DND-41 (cell line): Measurements from ENCODE around the gene RARB.

ENCODE experiments used
- CTCF ChIP-seq: IDR thresholded peaks from 2 replicates; pipeline ENCODE4 v1.5.1; 2012; ENCODE audit warnings: borderline replicate concordance, low read length, moderate library complexity, mild to moderate bottlenecking; ENCODE audit not compliant: poor library complexity, severe bottlenecking; ENCODE audit errors: extremely low read depth
- EZH2 ChIP-seq: IDR thresholded peaks from 3 replicates; pipeline ENCODE4 v1.6.1; 2012; ENCODE audit warnings: borderline replicate concordance, low read depth, mild to moderate bottlenecking, moderate library complexity, low read length, inconsistent platforms; ENCODE audit not compliant: severe bottlenecking

GRCh38 chr3:25469558-25469957, 41.5 kb downstream of the RARB start:
- TF ChIP-seq CTCF (no peak), EZH2 (no peak)
